SK-N-SH treated with all-trans-retinoic acid at 6 μM for 48 hours (cell line): ENCODE measurements around the gene RAPGEF1.

Source experiments
- ARNTL ChIP-seq: fragments of 450-650 bp; formaldehyde crosslinking; IDR thresholded peaks from 2 replicates; pipeline ENCODE4 v1.5.0; 2020; ENCODE audit warnings: low read depth, mild to moderate bottlenecking, moderate library complexity, borderline replicate concordance
- BACH2 ChIP-seq: fragments of 250-450 bp; sonication (Bioruptor Pico); IDR thresholded peaks from 2 replicates; pipeline ENCODE4 v1.9.0; 2021; ENCODE audit warnings: mild to moderate bottlenecking, borderline replicate concordance
- GLIS3 ChIP-seq: fragments of 250-450 bp; sonication (Bioruptor Pico); IDR thresholded peaks from 2 replicates; pipeline ENCODE4 v1.5.0; 2020; ENCODE audit warnings: mild to moderate bottlenecking, moderate library complexity
- RARB ChIP-seq: fragments of 250-450 bp; sonication (Bioruptor Pico); IDR thresholded peaks from 2 replicates; pipeline ENCODE4 v1.8.0; 2021; ENCODE audit warnings: mild to moderate bottlenecking, moderate library complexity
- TCF4 ChIP-seq: fragments of 250-450 bp; sonication (Bioruptor Pico); IDR thresholded peaks from 2 replicates; pipeline ENCODE4 v1.8.0; 2021; ENCODE audit warnings: mild to moderate bottlenecking, moderate library complexity, borderline replicate concordance
- TOX ChIP-seq: fragments of 250-450 bp; sonication (Bioruptor Pico); IDR thresholded peaks from 2 replicates; pipeline ENCODE4 v1.8.0; 2021; ENCODE audit warnings: mild to moderate bottlenecking, moderate library complexity, borderline replicate concordance
- TSHZ2 ChIP-seq: fragments of 250-450 bp; sonication (Bioruptor Pico); IDR thresholded peaks from 2 replicates; pipeline ENCODE4 v1.5.0; 2020; ENCODE audit warnings: mild to moderate bottlenecking, moderate library complexity
- ZC3H10 ChIP-seq: fragments of 250-450 bp; sonication (Bioruptor Pico); IDR thresholded peaks from 2 replicates; pipeline ENCODE4 v1.5.1; 2021; ENCODE audit warnings: mild to moderate bottlenecking, moderate library complexity
- ZFP3 ChIP-seq: fragments of 250-450 bp; sonication (Bioruptor Pico); IDR thresholded peaks from 2 replicates; pipeline ENCODE4 v1.5.0; 2020; ENCODE audit warnings: mild to moderate bottlenecking, moderate library complexity
- ZFP30 ChIP-seq: fragments of 450-650 bp; formaldehyde crosslinking; IDR thresholded peaks from 2 replicates; pipeline ENCODE4 v1.5.0; 2022; ENCODE audit warnings: mild to moderate bottlenecking, moderate library complexity
- ZNF565 ChIP-seq: fragments of 450-650 bp; formaldehyde crosslinking; conservative IDR thresholded peaks from 2 replicates; pipeline ENCODE4 v1.5.0; 2020; ENCODE audit warnings: low read depth, mild to moderate bottlenecking, moderate library complexity
- ZNF70 ChIP-seq: fragments of 450-650 bp; formaldehyde crosslinking; IDR thresholded peaks from 2 replicates; pipeline ENCODE4 v1.5.0; 2020; ENCODE audit warnings: mild to moderate bottlenecking, moderate library complexity
- TF ChIP-seq, protein P1 (sequence below): fragments of 250-450 bp; sonication (Bioruptor Pico); IDR thresholded peaks from 2 replicates; pipeline ENCODE4 v1.5.1; 2021; ENCODE audit warnings: mild to moderate bottlenecking, moderate library complexity

GRCh38 chr9:131734165-131734610, 5.7 kb downstream of the RAPGEF1 start:
- TF ChIP-seq GLIS3 (CRISPR knock-in tag) (no peak), TOX (no peak), RARB (no peak), ZFP3 (no peak), TCF4 (CRISPR knock-in tag) (no peak), ZFP30 (CRISPR knock-in tag) (no peak), BACH2 (CRISPR knock-in tag) (no peak), ZC3H10 (CRISPR knock-in tag) (no peak), TSHZ2 (CRISPR knock-in tag) (no peak), ARNTL (CRISPR knock-in tag) (no peak), ZNF70 (CRISPR knock-in tag) (no peak), ZNF565 (no peak)
- TF ChIP-seq, protein P1, sequence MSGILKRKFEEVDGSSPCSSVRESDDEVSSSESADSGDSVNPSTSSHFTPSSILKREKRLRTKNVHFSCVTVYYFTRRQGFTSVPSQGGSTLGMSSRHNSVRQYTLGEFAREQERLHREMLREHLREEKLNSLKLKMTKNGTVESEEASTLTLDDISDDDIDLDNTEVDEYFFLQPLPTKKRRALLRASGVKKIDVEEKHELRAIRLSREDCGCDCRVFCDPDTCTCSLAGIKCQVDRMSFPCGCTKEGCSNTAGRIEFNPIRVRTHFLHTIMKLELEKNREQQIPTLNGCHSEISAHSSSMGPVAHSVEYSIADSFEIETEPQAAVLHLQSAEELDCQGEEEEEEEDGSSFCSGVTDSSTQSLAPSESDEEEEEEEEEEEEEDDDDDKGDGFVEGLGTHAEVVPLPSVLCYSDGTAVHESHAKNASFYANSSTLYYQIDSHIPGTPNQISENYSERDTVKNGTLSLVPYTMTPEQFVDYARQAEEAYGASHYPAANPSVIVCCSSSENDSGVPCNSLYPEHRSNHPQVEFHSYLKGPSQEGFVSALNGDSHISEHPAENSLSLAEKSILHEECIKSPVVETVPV: no peak
